GM19351 (cell line): ENCODE measurements around the gene MOGAT1.

Experiments used
- ATAC-seq: cut with Tn5 transposase; IDR thresholded peaks from one replicate; pipeline ENCODE4 v1.9.1; 2021; ENCODE audit warnings: mild to moderate bottlenecking, moderate library complexity; ENCODE audit not compliant: unreplicated experiment

MOGAT1 gene

DNA sequence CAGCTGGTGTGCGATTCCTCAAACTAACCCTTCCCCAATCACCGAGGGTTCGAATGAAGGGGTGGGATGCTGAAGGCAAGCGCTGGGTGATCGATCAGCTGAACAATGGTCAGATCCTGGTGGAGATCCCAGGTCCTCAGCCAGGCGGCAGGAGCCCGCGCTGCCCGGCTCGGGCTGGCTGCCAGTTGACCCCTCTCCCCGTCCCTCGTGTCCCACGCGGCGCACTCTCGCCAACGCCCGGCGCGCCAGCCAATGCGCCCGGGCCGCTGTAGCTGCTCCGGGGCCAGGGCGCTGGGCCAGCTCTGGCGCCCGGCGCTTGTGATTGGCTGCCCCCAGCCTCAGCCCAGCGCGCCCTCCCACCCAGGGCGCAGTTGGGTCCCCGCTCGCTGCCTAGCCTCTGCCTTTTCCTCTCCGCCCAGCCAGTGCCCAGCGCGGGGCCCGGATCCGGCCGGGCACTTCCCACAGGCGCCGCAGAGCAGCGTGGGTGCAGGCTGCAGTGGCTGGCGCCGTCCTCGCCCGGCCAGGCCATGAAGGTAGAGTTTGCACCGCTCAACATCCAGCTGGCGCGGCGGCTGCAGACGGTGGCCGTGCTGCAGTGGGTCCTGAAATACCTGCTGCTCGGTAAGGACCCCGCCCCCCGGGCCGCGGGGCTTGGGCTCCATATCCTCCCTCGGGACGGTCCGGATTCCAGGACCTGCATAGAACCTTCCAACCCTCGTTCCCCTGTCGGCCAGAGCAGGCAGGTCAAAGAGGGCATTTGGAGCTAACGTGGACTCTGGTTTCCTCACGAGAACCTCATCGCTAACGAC is at the start of gene MOGAT1:
Gene MOGAT1 (plus strand): TSS at position 400 of the 809 bp plus-strand sequence. CDS start 128 bp downstream, at position 528.
- ATAC-seq, result peak; percentile 39

DNA sequence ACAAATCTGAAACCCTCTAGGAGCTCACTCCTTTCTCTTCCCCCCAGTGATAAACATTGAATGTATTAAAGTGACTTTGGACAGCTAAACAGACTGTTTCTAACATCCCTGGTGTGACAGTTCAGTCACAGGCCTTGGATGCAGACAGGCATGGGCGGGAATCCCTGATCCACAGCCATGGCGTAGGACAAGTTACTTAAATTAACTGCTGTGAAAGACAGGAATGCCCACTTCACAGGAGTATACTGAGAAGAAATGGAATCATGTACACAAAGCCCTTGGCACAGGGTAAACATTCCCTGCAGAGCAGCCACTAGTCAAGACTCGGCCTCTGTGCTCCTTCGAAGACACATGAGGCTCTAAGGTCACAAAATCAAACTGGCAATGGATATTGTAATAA is 49.6 kb upstream of the MOGAT1 start:
- ATAC-seq, result no peak

GRCh38 chr2:222622910-222623309 is 48.5 kb upstream of the MOGAT1 start:
- ATAC-seq, result no peak

GRCh38 chr2:222623756-222624309 is 47.6 kb upstream of the MOGAT1 start:
- ATAC-seq, result no peak

DNA sequence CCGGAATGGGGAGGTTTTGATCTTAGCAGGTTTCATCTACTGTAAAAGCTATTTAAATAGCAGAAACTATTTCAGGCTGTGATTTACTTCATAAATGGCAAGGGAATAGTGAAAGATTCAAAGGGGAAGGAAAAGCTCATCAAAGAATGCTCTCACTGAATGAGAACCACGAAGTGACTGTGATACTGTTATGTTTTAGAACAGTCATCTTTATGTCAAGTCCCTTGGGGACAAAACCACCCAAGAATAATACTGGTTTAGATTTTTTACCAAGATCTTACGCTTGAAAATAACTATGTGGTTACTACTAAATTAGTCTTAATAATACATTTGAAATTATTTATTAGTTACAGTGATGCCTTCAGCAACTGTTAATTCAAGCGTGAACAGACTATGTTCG is 43.7 kb upstream of the MOGAT1 start:
- no peak for ATAC-seq

DNA sequence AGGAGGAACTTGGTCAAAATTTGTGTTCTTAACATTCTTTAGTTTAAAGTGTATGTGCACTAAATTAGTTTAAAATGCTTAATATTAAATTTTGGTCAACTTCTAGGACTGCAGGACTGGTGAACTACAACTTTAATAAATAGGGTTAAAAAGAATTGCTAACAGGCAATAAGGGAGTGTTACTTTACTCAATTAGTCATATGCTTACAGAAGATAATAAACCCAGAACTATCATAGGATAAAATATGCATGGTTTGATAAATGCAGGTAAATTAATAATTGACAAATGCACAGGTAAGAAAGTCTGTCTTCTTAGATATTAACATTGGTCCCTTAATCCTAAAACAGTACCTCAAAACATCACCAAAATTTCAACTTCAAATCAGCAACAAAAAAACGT is 36.2 kb upstream of the MOGAT1 start:
- no peak for ATAC-seq

DNA sequence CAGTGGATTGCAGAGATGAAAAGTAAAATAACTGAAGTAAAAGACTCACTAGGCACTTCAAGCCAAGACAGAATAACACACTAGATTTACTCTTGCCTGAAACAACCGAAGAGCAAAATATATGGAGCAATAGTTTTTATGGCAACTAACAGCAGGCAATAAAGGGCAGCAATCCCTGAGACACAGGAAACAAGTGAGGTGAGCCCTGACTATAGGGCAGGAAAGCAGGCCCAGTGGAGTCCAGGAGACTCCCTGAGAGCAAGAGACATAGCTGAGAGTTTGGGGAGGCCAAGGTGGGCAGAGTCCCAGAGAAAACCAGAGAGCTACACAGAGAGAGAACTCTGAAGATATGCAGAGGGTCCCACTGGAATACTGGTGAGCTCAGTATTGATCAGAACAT is 34.4 kb upstream of the MOGAT1 start:
- ATAC-seq, result no peak

DNA sequence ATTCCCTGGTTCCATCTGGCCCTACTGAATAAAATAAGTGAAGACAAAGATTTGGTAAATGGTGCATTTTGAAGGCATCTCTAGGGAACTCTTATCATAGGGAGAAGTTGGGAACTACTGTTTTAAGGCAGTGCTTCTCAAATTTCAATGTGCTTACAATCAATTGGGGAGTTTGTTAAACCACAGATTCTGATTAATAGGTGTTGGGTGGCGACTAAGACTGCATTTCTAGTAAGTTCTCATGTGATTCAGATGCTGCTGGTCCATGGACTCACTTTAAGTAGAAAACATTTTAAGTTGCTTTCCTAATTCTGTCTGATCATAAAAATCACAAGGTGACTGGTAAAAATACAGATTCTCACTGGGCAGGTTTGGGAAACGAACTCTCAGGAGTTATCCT is 30.1 kb upstream of the MOGAT1 start:
- no peak for ATAC-seq

DNA sequence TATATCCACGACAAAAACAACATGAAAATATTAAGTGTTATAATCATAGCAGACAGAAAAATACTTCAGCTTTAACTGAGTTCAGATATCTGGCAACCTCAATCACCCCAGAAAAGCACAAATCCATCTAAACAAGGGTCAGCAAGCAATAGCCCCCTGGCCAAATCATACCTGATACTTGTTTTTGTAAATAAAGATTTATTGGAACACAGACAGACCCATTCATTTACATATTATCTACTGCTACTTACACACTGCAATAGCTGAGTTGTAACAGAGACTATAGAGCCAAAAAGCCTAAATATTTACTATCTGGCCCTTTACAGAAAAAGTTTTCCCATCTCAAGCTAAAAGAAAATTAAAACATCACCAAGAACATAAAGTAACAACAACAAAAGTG is 28.3 kb upstream of the MOGAT1 start:
- ATAC-seq, result no peak

GRCh38 chr2:222646008-222646407 is 25.4 kb upstream of the MOGAT1 start:
- no peak for ATAC-seq

- ATAC-seq, result no peak
These were observed 21.7 kb upstream of the MOGAT1 start for GRCh38 chr2:222649801-222650200.

DNA sequence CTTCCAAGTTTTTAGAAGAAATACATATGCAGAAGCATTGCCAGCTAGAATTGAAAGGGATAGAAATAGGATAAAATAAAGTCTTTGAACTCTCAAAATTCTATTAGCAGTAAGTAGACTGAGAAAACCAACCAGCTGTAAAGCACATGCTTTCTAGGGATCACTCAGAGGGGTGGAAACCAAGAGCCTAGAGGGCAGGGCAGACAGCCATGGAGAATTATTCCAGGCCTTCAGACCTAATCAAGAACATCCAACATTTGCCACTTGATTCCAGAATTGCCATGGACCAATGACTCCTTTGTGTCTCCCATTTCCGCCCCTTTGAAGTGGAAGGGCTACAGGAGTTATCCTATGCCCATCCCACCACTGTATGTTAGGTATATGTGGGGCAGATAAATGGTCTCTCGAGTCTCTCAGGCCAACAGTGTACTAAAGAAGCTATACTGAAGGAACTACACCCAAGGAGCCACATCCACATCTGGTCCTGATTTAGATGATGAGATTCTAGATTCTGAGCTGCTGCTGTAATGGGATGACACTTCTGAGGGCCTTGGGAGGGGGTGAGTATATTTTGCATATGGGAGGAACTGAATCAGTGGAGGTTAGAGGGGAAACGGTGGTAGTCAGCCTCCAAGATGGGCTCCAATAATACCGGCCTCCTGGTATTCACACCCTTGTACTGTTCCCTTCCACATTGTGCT is 19.6 kb upstream of the MOGAT1 start:
- ATAC-seq, result no peak

DNA sequence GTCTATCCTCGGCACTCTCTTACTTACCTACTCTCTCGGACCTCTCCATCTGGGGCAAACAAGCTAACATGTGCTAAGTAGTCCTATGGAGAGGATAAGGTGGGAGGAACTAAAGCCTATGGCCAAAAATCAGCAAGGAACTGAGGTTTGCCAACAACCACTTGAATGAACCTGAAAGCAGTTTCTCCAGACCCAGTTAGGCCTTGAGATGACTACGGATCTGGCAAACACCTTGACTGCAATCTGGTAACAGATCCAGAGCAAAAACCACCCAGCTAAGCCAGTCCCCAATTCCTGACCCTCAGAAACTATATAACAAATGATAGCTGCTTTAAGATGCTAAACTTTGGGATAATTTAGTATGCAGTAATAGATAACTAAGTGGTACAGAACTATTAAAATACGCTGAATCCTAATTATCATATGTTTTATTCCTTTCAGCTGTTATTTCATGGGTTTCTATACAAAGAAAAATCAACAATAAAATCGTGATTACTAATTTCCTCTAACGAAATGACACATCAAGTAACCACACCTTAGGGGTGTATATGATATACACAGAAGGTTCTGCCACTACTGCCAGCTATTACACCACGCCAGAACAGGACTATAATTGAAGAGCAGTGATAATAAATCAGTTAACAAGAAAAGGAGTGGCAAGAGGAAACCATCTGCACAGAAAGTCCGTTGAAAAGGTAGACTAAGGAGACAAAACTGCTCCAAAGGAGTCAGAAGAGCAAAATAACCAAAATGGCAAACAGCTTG is 18.8 kb upstream of the MOGAT1 start:
- ATAC-seq, result no peak

DNA sequence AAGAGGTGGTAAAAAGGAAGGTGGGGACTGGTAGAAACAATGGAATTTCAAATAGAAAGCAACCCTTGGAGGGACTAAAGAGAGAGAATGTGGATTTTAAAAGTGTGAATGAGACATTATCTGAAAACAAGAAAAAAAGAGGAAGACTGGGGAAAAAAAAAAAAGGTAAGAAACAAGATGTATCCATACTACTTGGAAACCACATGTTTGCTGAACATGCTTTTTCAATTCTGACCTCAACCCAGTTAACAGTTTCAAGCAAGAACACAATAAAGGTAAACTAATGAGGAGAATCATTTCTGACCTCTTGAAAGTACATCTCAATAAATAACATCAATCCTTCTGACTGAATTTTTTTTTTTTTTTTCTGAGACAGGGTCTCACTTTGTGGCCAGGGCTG is 18.2 kb upstream of the MOGAT1 start:
- ATAC-seq, result no peak

DNA sequence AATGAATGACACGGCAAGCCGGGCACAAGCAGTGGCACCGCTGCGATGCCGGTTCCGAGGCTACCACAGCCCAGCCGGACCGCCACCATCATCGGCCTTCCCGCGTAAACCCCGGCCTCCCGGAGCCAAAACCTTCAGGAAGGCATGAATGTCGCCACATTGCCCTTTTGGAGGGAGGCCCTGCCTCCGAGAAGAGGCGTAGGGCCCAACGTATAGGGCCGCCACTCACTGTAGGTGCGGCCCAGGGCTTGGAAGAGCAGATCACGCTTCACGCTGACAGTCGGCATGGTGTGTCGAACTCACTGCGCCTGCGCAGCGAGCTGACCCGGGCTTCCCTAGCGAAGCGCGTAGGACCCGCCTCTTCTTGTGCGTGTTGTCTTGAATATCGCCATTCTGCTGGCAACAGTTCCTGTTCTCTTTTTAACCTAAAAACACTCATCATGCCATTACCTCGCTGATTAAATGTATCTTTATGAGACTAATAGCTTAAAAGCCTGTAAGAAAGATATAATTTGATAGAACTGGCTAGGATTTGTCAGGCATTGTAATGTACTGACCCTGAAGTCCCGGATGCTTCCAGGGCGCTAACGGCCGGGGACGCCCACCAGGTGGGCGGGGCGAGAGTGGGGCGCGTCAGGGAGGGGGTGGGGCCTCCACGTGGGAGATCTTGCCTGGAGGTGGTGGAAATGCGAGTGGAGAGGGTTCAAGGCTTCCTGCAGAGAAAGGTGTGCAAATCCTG is 15.5 kb upstream of the MOGAT1 start, which contains the start of gene FARSB:
Gene FARSB (minus strand): TSS at position 306 of the 739 bp plus-strand sequence. CDS start 19 bp downstream, at position 287.
- peak; percentile 83 for ATAC-seq

- peak; percentile 31 for ATAC-seq
These were observed 14.7 kb upstream of the MOGAT1 start for GRCh38 chr2:222656526-222657446.

DNA sequence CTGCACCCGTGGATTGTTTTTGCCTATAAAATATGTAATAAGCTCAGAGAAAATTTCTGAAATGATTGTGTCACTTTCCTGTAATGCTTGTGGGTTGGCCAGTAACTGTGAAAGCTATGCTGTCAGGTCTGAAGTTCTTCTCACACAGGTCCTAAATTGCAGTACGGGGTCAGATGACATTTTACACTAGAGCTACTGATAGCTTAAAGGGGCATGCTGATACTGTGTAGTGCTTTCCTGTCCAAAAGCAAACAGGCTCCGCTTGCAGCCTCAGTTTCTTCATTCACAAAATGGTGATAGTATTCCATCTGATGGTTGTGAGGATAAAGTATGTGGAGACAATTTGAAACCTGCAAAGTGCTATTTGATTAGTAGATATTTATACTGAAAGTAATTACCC is 8.0 kb upstream of the MOGAT1 start:
- no peak for ATAC-seq

- ATAC-seq, result no peak
These were observed 2.8 kb upstream of the MOGAT1 start for GRCh38 chr2:222668494-222669154.

DNA sequence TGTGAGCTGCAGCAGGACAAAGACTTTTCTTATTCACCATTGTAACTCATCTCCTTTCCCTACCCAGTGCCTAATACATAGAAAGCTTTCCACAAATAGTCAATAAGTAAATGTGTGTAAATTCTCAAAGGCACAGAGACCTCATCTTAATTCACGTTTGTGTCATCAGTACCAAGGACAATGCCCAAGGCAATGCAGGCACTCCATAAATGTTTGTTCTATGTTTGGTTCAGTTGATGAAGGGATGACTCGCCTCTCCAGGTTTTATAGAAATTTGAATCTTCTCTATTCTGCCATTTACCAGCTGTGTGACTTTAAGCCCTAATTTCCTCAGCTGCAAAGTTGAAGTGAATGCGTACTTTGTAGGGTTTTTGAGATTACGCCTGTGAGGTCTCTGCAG is 2.1 kb upstream of the MOGAT1 start:
- ATAC-seq, result no peak
